Neural progenitor cell (in vitro differentiated cells): ENCODE data around the gene ANKRD33. TPM values are rescaled to one million over a fixed set of nuclear protein-coding genes. Genes with fewer than 3 reads are reported as not detected.

Source experiments
- DNase-seq: peaks from one replicate; pipeline ENCODE4 v3.0.0-alpha.2; 2016; ENCODE audit warnings: low spot score
- H2AFZ ChIP-seq: fragments of 200-600 bp; sonication (generic); replicated peaks from 2 replicates; pipeline ENCODE4 v1.6.1; 2016; ENCODE audit warnings: antibody characterized with exemption
- H3F3A ChIP-seq: fragments of 200-600 bp; sonication (generic); 2 replicates; pipeline ENCODE4 v1.6.1; 2016; ENCODE audit warnings: antibody characterized with exemption, low read depth
- H3K27ac ChIP-seq: fragments of 200-600 bp; sonication (generic); 2 replicates; pipeline ENCODE4 v1.5.1; 2016; ENCODE audit warnings: mild to moderate bottlenecking
- H3K27me3 ChIP-seq: fragments of 200-600 bp; sonication (generic); 2 replicates; pipeline ENCODE4 v1.6.1; 2016; ENCODE audit warnings: mild to moderate bottlenecking, moderate library complexity
- H3K36me3 ChIP-seq: fragments of 200-600 bp; sonication (generic); 2 replicates; pipeline ENCODE4 v1.5.1; 2016
- H3K4me1 ChIP-seq: fragments of 200-600 bp; sonication (generic); 2 replicates; pipeline ENCODE4 v1.6.1; 2016; ENCODE audit warnings: mixed run types
- H3K4me2 ChIP-seq: fragments of 200-600 bp; sonication (generic); 2 replicates; pipeline ENCODE4 v1.6.1; 2016
- H3K4me3 ChIP-seq: fragments of 200-600 bp; sonication (generic); 2 replicates; pipeline ENCODE4 v1.5.1; 2016
- H3K79me2 ChIP-seq: fragments of 200-600 bp; sonication (generic); 2 replicates; pipeline ENCODE4 v1.6.1; 2016; ENCODE audit warnings: low read depth
- H3K9ac ChIP-seq: fragments of 200-600 bp; sonication (generic); 2 replicates; pipeline ENCODE4 v1.6.1; 2016
- H3K9me3 ChIP-seq: fragments of 200-600 bp; sonication (generic); 2 replicates; pipeline ENCODE4 v1.5.1; 2016; ENCODE audit warnings: low read depth
- H4K20me1 ChIP-seq: fragments of 200-600 bp; sonication (generic); 2 replicates; pipeline ENCODE4 v1.6.1; 2016; ENCODE audit warnings: low read depth
- H3K27ac Mint-ChIP-seq: 3 replicates; pipeline ENCODE4 v1.8.0; 2021; ENCODE audit warnings: mixed read lengths
- H3K27me3 Mint-ChIP-seq: 2 replicates; pipeline ENCODE4 v1.8.0; 2022; ENCODE audit warnings: low read depth, mild to moderate bottlenecking, inconsistent platforms, moderate library complexity, mixed read lengths; ENCODE audit not compliant: insufficient read depth
- H3K36me3 Mint-ChIP-seq: 3 replicates; pipeline ENCODE4 v1.8.0; 2021; ENCODE audit warnings: mixed read lengths
- H3K4me1 Mint-ChIP-seq: 3 replicates; pipeline ENCODE4 v1.8.0; 2021; ENCODE audit warnings: mixed read lengths
- H3K4me3 Mint-ChIP-seq: 3 replicates; pipeline ENCODE4 v1.8.0; 2021; ENCODE audit warnings: mild to moderate bottlenecking, moderate library complexity, mixed read lengths
- H3K9me3 Mint-ChIP-seq: 3 replicates; pipeline ENCODE4 v1.8.0; 2020; ENCODE audit warnings: mixed read lengths
- EZH2 ChIP-seq: fragments of 200-600 bp; sonication (generic); IDR thresholded peaks from 2 replicates; pipeline ENCODE4 v1.6.1; 2017; ENCODE audit warnings: antibody characterized with exemption, mild to moderate bottlenecking, moderate library complexity
- EZH2phosphoT487 ChIP-seq: fragments of 200-600 bp; sonication (generic); IDR thresholded peaks from 2 replicates; pipeline ENCODE4 v1.6.1; 2017; ENCODE audit warnings: antibody characterized with exemption
- total RNA-seq: library from RNA; depleted of rRNA; stranded (reverse); fragments of >200 nt; gene quantifications from 2 replicates; pipeline ENCODE4 v1.2.3, GENCODE V29; 2015; ENCODE audit warnings: low replicate concordance
- TF ChIP-seq, protein P1 (sequence below): fragments of 200-600 bp; sonication (generic); IDR thresholded peaks from 2 replicates; pipeline ENCODE4 v1.5.1; 2017; ENCODE audit warnings: antibody characterized with exemption, mild to moderate bottlenecking

Gene ANKRD33
- total RNA-seq, 1 donor from 2014 or later = 0.39 TPM

DNA sequence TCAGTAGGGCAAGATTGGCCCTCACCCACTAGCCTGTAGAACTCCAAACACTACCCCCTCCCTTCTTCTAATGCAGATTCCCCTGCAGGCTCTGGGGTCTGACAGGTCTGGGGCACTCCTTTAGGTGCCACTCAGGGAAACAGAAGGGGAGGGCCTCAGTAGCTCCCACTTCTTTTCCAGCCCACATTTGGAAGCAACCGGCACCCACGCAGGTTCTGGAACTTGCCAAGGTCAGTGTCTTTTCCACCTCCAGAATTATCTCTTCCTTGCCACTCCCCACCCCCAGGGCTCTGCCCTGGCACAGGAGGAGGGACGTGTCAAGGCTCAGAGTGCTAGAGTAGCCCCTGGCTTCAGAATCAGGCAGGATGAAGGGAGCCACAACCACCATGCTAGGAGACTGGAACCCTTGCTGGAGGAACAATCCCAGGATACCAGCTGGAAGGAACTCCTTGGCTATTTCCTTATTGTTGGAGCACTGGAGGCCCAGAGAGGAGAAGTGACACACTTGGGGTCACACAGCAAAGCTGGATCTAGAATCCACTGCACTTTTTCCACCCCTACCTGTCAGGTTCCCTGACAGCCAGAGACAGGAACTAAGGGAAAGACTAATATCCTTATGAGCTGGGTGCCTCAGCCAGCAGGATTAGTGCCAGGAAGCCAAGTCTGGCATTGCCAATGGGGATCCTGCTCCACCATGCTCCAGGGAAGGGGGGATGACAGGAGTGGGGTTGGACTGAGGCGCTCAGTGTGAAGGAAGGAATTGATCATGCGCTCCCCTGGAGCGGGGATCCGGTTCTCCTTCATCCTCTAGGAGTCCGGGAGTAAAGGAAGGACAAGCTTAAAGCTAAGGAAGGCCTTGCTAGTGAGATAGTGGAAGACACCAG, 37.6 kb upstream of the ANKRD33 start:
- Histone ChIP-seq H3K9me3 (no peaks in the 10 kb centered on the region), H3F3A (peaks cover 41% of the 10 kb centered on the region), H3K79me2 (peaks cover 28% of the 10 kb centered on the region), H3K27ac (no peak overlapping the region), H3K4me2 (no peak overlapping the region), H3K9ac (no peak overlapping the region), H3K36me3 (no peaks in the 10 kb centered on the region), H2AFZ (no peak overlapping the region), H4K20me1 (peaks cover 27% of the 10 kb centered on the region), H3K4me3 (no peak overlapping the region), H3K4me1 (peaks cover 19% of the 10 kb centered on the region), H3K27me3 (peaks cover 4% of the 10 kb centered on the region)
- Mint-ChIP-seq H3K4me3 (peak overlapping the region; percentile 76), H3K9me3 (peaks cover 3% of the 10 kb centered on the region), H3K4me1 (peaks cover 54% of the 10 kb centered on the region), H3K27ac (no peak overlapping the region), H3K27me3 (peaks cover 19% of the 10 kb centered on the region), H3K36me3 (peaks cover 4% of the 10 kb centered on the region)
- DNase-seq = no peak
- no peak for TF ChIP-seq EZH2
- TF ChIP-seq, protein P1, sequence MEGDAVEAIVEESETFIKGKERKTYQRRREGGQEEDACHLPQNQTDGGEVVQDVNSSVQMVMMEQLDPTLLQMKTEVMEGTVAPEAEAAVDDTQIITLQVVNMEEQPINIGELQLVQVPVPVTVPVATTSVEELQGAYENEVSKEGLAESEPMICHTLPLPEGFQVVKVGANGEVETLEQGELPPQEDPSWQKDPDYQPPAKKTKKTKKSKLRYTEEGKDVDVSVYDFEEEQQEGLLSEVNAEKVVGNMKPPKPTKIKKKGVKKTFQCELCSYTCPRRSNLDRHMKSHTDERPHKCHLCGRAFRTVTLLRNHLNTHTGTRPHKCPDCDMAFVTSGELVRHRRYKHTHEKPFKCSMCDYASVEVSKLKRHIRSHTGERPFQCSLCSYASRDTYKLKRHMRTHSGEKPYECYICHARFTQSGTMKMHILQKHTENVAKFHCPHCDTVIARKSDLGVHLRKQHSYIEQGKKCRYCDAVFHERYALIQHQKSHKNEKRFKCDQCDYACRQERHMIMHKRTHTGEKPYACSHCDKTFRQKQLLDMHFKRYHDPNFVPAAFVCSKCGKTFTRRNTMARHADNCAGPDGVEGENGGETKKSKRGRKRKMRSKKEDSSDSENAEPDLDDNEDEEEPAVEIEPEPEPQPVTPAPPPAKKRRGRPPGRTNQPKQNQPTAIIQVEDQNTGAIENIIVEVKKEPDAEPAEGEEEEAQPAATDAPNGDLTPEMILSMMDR = no peak
- no peak for TF ChIP-seq EZH2phosphoT487

DNA sequence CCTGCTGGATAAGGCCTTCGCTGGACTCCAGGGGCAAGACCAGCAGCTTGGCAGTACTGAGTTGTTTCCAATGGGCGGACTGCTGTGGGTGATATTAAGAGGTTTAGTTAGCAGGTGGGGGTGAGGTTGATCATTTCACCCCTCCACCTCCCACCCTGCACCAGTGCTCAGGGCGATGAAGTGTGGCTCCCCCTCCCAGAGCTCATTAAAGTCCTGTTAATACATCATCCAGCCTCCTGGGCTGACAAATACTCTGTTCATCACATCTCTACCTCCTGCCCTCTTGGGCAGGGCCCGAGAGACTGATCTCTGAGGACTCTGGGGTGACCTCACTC, 37.0 kb upstream of the ANKRD33 start:
- Mint-ChIP-seq H3K27me3 (peaks cover 19% of the 10 kb centered on the region), H3K27ac (no peak overlapping the region), H3K36me3 (peaks cover 4% of the 10 kb centered on the region), H3K9me3 (peaks cover 3% of the 10 kb centered on the region), H3K4me1 (peaks cover 52% of the 10 kb centered on the region), H3K4me3 (peak overlapping the region; percentile 4)
- H2AFZ ChIP-seq = no peak overlapping the region
- TF ChIP-seq EZH2phosphoT487 (no peak), EZH2 (no peak)
- TF ChIP-seq, protein P1 = no peak
- H4K20me1 ChIP-seq = peaks cover 21% of the 10 kb centered on the region
- peaks cover 4% of the 10 kb centered on the region for H3K27me3 ChIP-seq
- peaks cover 46% of the 10 kb centered on the region for H3F3A ChIP-seq
- H3K4me1 ChIP-seq = peaks cover 16% of the 10 kb centered on the region
- no peak for DNase-seq
- H3K9me3 ChIP-seq = no peaks in the 10 kb centered on the region
- H3K4me2 ChIP-seq = no peak overlapping the region
- no peaks in the 10 kb centered on the region for H3K36me3 ChIP-seq
- H3K4me3 ChIP-seq = no peak overlapping the region
- no peak overlapping the region for H3K9ac ChIP-seq
- peaks cover 22% of the 10 kb centered on the region for H3K79me2 ChIP-seq
- H3K27ac ChIP-seq = no peak overlapping the region

DNA sequence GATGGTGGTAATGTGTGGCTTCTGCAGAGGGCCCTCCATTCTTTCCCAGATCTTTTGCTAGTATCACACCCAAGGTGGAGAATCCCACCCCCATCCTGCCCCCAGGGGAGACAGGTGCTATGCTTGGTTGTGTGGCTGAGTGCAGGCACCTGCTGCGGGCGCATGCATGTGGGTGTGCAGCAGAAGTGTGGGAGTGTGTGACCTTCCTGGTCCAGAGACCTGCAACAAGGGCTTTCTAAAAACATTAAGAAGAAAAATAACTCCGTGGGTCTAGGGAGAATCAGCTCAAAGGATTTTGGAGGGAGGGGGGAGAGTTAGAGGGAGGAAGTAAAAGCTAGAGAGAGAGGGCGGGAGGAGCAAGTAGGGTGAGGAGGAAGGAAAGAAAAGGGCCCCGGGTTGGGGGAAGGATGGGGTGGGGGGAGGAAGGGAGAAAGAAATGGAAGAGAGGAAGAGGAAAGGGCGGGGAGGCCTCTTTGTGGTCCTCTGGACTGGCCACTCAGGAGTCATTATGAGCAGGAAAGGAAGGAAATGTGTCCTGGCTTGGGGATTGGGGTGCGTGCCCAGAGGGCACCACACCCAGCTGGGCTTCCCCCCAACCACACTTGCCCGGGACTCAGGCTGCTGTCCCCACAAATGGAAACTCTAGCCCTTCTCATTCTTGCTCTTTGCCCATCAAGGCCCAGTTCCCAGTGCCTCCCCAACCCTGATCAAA, 36.3 kb upstream of the ANKRD33 start:
- H3K79me2 ChIP-seq = peaks cover 16% of the 10 kb centered on the region
- TF ChIP-seq EZH2phosphoT487 (no peak), EZH2 (no peak)
- TF ChIP-seq, protein P1 = no peak
- no peak for DNase-seq

More for the DNA sequence above, 36.3 kb upstream of the ANKRD33 start:
- Mint-ChIP-seq H3K4me1 (peaks cover 53% of the 10 kb centered on the region), H3K4me3 (no peak overlapping the region), H3K27ac (no peak overlapping the region), H3K36me3 (peaks cover 4% of the 10 kb centered on the region), H3K9me3 (peaks cover 3% of the 10 kb centered on the region), H3K27me3 (peaks cover 21% of the 10 kb centered on the region)
- no peak overlapping the region for H3K4me2 ChIP-seq
- no peaks in the 10 kb centered on the region for H3K36me3 ChIP-seq
- H3F3A ChIP-seq = peaks cover 45% of the 10 kb centered on the region
- peaks cover 15% of the 10 kb centered on the region for H4K20me1 ChIP-seq
- no peak overlapping the region for H2AFZ ChIP-seq
- no peaks in the 10 kb centered on the region for H3K9me3 ChIP-seq
- H3K9ac ChIP-seq = no peak overlapping the region
- H3K4me3 ChIP-seq = no peak overlapping the region
- H3K4me1 ChIP-seq = peaks cover 14% of the 10 kb centered on the region
- peaks cover 4% of the 10 kb centered on the region for H3K27me3 ChIP-seq
- no peak overlapping the region for H3K27ac ChIP-seq
